GM23248 (cell line): ENCODE results near the gene ALKBH3.

Source experiments
- EZH2 ChIP-seq: fragments of 200-600 bp; sonication (generic); IDR thresholded peaks from 2 replicates; pipeline ENCODE4 v1.6.1; 2018; ENCODE audit warnings: antibody characterized with exemption, mild to moderate bottlenecking; ENCODE audit not compliant: insufficient read depth, poor library complexity, severe bottlenecking
- EZH2phosphoT487 ChIP-seq: fragments of 200-600 bp; sonication (generic); IDR thresholded peaks from 2 replicates; pipeline ENCODE4 v1.6.1; 2018; ENCODE audit warnings: antibody characterized with exemption, moderate library complexity, mild to moderate bottlenecking, low read depth; ENCODE audit not compliant: insufficient read depth

GRCh38 chr11:43951231-43951630, 70.6 kb downstream of the ALKBH3 start:
- no peak for TF ChIP-seq EZH2
- TF ChIP-seq EZH2phosphoT487, result no peak
